WERI-Rb-1 (cell line): ENCODE measurements around the gene JMJD8.

Source experiments
- DNase-seq: peaks from one replicate; pipeline ENCODE4 v3.0.0-alpha.2; 2020
- H3K27ac ChIP-seq: fragments of 250-450 bp; sonication (Bioruptor Pico); 2 replicates; pipeline ENCODE4 v1.5.1; 2020; ENCODE audit warnings: mild to moderate bottlenecking, moderate library complexity
- H3K27me3 ChIP-seq: fragments of 250-450 bp; sonication (Bioruptor Pico); 2 replicates; pipeline ENCODE4 v1.5.1; 2021; ENCODE audit warnings: mild to moderate bottlenecking, low read depth, moderate library complexity; ENCODE audit not compliant: insufficient read depth, severe bottlenecking
- H3K36me3 ChIP-seq: fragments of 250-450 bp; sonication (Bioruptor Pico); 2 replicates; pipeline ENCODE4 v1.5.1; 2020; ENCODE audit warnings: mild to moderate bottlenecking, moderate library complexity
- H3K4me3 ChIP-seq: 2 replicates; pipeline ENCODE4 v1.5.1; 2011; ENCODE audit warnings: low read depth, mild to moderate bottlenecking, control low read depth, low read length
- H3K9me3 ChIP-seq: fragments of 250-450 bp; sonication (Bioruptor Pico); 2 replicates; pipeline ENCODE4 v1.5.1; 2021; ENCODE audit warnings: mild to moderate bottlenecking, moderate library complexity; ENCODE audit not compliant: severe bottlenecking
- TF ChIP-seq, protein P1 (sequence below): IDR thresholded peaks from 2 replicates; pipeline ENCODE4 v1.5.1; 2011; ENCODE audit warnings: low read depth, mild to moderate bottlenecking, control low read depth, inconsistent platforms, low read length

The JMJD8 gene

DNA sequence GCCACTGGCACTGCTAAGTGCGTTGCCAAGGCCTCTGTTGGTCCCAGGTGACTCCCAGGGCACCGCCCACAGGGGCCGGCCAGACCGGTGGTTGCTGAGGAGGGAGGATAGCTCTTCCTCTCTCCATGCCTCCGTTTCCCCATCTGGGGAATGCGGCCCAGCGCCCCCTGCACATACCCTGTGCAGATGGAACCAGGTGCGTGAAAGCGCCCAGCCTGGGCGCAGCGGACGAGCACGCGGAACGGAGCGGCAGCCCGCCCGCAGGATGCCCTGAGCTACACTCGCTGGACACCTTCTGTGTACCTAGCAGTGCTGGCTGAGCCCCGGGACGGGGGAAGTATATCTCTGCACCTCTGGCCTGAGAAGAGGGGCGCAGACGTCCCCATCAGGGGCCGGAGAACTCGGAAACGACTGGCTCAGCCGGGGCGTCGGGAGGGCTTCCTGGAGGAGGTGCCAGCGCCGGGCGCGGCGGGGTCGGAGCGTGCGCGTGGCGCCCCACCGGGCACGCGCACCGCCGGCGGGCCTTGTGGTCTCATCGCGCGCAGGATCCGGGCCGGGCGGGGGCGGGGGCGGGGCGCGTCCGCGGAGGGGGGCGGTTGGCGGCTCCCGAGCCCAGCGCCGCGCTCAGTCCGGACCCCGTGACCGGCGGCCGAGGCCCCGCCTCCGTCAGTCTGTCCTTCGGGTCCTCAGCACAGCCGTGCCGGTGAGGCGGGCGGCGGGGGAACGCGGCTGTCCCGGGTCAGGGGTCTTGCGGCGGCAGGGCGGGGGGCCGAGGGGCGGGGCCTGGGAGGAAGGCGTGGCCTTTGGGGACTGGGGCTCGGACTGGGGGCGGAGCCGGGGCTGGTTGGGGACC, 42.5 kb upstream of the JMJD8 start, which contains the start of the genes CCDC78 and HAGHL:
Gene CCDC78 (minus strand): TSS at position 6 of the 853 bp plus-strand sequence. CDS start 76 bp downstream, outside the sequence.
Gene HAGHL (plus strand): TSS at position 669 of the 853 bp plus-strand sequence. CDS start 404 bp downstream, outside the sequence.
- Histone ChIP-seq H3K9me3 (no peaks in the 10 kb centered on the region), H3K4me3 (peak within 1 kb of the TSS; percentile 71), H3K27me3 (no peaks in the 10 kb centered on the region), H3K27ac (no peak within 1 kb of the TSS; the same call in 1 of the 2 replicates), H3K36me3 (peaks cover 9% of the 10 kb centered on the region)
- TF ChIP-seq, protein P1, sequence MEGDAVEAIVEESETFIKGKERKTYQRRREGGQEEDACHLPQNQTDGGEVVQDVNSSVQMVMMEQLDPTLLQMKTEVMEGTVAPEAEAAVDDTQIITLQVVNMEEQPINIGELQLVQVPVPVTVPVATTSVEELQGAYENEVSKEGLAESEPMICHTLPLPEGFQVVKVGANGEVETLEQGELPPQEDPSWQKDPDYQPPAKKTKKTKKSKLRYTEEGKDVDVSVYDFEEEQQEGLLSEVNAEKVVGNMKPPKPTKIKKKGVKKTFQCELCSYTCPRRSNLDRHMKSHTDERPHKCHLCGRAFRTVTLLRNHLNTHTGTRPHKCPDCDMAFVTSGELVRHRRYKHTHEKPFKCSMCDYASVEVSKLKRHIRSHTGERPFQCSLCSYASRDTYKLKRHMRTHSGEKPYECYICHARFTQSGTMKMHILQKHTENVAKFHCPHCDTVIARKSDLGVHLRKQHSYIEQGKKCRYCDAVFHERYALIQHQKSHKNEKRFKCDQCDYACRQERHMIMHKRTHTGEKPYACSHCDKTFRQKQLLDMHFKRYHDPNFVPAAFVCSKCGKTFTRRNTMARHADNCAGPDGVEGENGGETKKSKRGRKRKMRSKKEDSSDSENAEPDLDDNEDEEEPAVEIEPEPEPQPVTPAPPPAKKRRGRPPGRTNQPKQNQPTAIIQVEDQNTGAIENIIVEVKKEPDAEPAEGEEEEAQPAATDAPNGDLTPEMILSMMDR, result no peak
- peak; percentile 75 for DNase-seq

- Histone ChIP-seq H3K27me3 (no peaks in the 10 kb centered on the region), H3K4me3 (no peak overlapping the region), H3K9me3 (no peaks in the 10 kb centered on the region), H3K36me3 (peaks cover 9% of the 10 kb centered on the region), H3K27ac (no peak overlapping the region)
- TF ChIP-seq, protein P1, result no peak
- no peak for DNase-seq
These were observed 42.0 kb upstream of the JMJD8 start for GRCh38 chr16:726188-726437.

DNA sequence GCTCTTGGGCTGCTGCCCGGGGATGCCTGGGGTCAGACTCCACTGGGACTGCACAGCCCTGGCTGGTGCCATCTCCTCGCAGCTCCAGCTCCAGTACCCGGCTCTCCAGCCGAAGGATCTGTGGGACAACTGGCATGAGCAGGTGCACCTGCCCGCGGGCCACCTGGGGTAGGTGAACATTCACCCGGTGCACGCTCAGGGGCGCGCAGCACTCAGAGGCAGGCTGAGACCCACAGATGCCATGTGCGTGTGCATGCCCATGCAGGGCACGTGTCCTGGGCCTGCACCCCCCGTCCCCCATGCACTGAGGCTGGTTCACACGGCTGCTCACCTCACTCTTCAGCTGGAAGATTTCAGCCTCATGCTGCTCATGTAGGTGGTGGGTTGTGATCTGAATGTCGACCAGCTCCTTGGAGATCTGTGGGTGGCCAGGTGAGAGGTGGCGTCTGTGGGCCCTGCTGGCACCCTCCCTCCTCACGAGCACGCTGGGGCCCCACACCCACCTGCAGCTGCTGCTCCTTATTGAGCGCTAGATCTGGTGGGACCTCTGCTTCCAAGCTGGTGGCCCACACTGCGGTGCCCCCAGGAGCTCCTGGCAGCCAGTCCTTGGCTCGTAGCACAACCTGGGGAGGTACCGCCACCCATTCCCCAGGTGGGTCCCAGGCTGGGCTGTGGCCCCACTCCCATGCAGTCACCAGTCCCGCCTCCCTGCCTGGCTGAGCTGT, 41.5 kb upstream of the JMJD8 start:
- Histone ChIP-seq H3K27ac (no peak overlapping the region), H3K4me3 (no peak overlapping the region), H3K9me3 (no peaks in the 10 kb centered on the region), H3K36me3 (peaks cover 9% of the 10 kb centered on the region), H3K27me3 (no peaks in the 10 kb centered on the region)
- DNase-seq, result no peak
- TF ChIP-seq, protein P1, result no peak

DNA sequence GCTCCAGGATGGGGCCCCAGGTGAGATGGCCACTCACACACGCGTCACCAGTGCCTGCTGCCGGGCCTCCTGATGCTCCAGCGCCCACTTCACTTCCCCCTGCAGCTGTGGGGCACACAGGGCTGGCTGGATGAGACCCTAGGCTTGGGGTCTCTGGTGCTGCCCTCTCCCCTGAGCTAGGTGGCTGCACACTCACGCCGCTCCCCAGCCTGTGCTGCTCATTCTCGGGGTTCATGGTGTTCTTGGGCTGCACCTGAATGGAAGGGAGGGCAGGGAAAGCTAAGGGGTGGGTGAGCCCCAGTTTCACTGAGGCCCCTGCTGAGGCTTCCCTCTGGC, 40.9 kb upstream of the JMJD8 start:
- Histone ChIP-seq H3K9me3 (no peaks in the 10 kb centered on the region), H3K36me3 (peaks cover 6% of the 10 kb centered on the region), H3K27me3 (no peaks in the 10 kb centered on the region), H3K27ac (no peak overlapping the region), H3K4me3 (no peak overlapping the region)
- no peak for DNase-seq
- TF ChIP-seq, protein P1, result no peak

GRCh38 chr16:724188-725040, 40.3 kb upstream of the JMJD8 start:
- TF ChIP-seq, protein P1, result no peak
- DNase-seq, result no peak
- H3K27me3 ChIP-seq, result no peaks in the 10 kb centered on the region
- H3K9me3 ChIP-seq, result no peaks in the 10 kb centered on the region
- no peak overlapping the region for H3K27ac ChIP-seq
- peaks cover 6% of the 10 kb centered on the region for H3K36me3 ChIP-seq
- H3K4me3 ChIP-seq, result no peak overlapping the region
